K562 (cell line): ENCODE measurements around the gene HTR2C. TPM values are rescaled to one million over a fixed set of nuclear protein-coding genes. Genes with fewer than 3 reads are reported as not detected.
"Not testable (repeated sequence)": the region's sequence is repeated elsewhere in the genome, so short reads cannot be mapped to it uniquely, and the experiment has no call there.

Experiments used
- ATAC-seq: fragments of 200-7000 bp; cut with Tn5 transposase; 3 replicates; pipeline ENCODE4 v1.9.1; 2020; ENCODE audit warnings: moderate library complexity
- BruUV-seq: library from RNA; stranded (reverse); fragments of 400-500 nt; replicated peaks from 2 replicates; lab custom pipeline; 2021; lab: Mats Ljungman, UMichigan
- CTCF ChIA-PET: fragments of 300-600 bp; formaldehyde crosslinking; extraction: SDS; loops from one replicate; lab custom pipeline; 2021; ENCODE audit warnings: low intra/inter-chr PET ratio; lab: Yijun Ruan, JAX
- POLR2A ChIA-PET: fragments of 300-600, 350-650 bp; sonication (Branson Sonifier 250); formaldehyde crosslinking; extraction: SDS; loops from one replicate; lab custom pipeline; 2021; ENCODE audit warnings: antibody characterized with exemption, inconsistent platforms; lab: Yijun Ruan, JAX
- DNase-seq, 4 experiments: peaks; one replicate each; pipeline versions ENCODE4 v3.0.0 to v3.0.0-alpha.2; 2011 to 2018; ENCODE audit warnings: low spot score in 3 of 4, mixed read lengths in 3 of 4; ENCODE audit errors: extremely low read depth in 1 of 4
- FAIRE-seq: peaks from 2 replicates; lab custom pipeline; 2011; peaks lifted over from hg19 to GRCh38; lab: Jason Lieb, UNC
- H2AFZ ChIP-seq: 2 replicates; pipeline ENCODE4 v1.6.0; 2011; ENCODE audit warnings: low read depth, low read length, control low read depth, inconsistent platforms
- H3K27ac ChIP-seq: fragments of 200-600 bp; 3 replicates; pipeline ENCODE4 v1.8.0; 2011; ENCODE audit warnings: low read depth, mild to moderate bottlenecking, control low read depth, inconsistent platforms, low read length, moderate library complexity, mixed read lengths; ENCODE audit errors: extremely low read depth
- H3K27me3 ChIP-seq, 2 experiments: fragments of 300-600 bp in 1 of 2; 2 replicates in 1 of 2; 3 replicates in 1 of 2; pipeline versions ENCODE4 v1.6.0 to v1.8.0; 2011; ENCODE audit warnings: inconsistent platforms in 2 of 2, low read length in 2 of 2, mild to moderate bottlenecking in 1 of 2, mixed read lengths in 1 of 2, moderate library complexity in 1 of 2; ENCODE audit not compliant: control insufficient read depth in 2 of 2, insufficient read depth in 2 of 2
- H3K36me3 ChIP-seq: fragments of 300-600 bp; 3 replicates; pipeline ENCODE4 v1.8.0; 2011; ENCODE audit warnings: mild to moderate bottlenecking, low read length, inconsistent platforms; ENCODE audit not compliant: control insufficient read depth, insufficient read depth
- H3K4me1 ChIP-seq, 2 experiments: fragments of 200-600 bp in 1 of 2; replicated peaks in 1 of 2; 2 replicates in 1 of 2; 3 replicates in 1 of 2; pipeline versions ENCODE4 v1.5.1 to v1.8.0; 2011; ENCODE audit warnings: inconsistent platforms in 2 of 2, low read length in 2 of 2, mild to moderate bottlenecking in 1 of 2, mixed read lengths in 1 of 2, moderate library complexity in 1 of 2; ENCODE audit not compliant: control insufficient read depth in 2 of 2, insufficient read depth in 2 of 2
- H3K4me2 ChIP-seq: 2 replicates; pipeline ENCODE4 v1.6.1; 2011; ENCODE audit warnings: low read length, control low read depth, inconsistent platforms, mixed read lengths; ENCODE audit not compliant: insufficient read depth
- H3K4me3 ChIP-seq: fragments of 200-600 bp; sonication (generic), shearing (Covaris generic); 2 replicates; pipeline ENCODE4 v1.5.1; 2016; ENCODE audit warnings: control low read depth, inconsistent platforms
- H3K79me2 ChIP-seq: fragments of 200-600 bp; 3 replicates; pipeline ENCODE4 v1.8.0; 2011; ENCODE audit warnings: low read length, inconsistent platforms; ENCODE audit not compliant: control insufficient read depth, insufficient read depth
- H3K9ac ChIP-seq, 2 experiments: 2 replicates each; pipeline versions ENCODE4 v1.6.0 to v1.6.1; 2011; ENCODE audit warnings: low read depth in 2 of 2, low read length in 2 of 2, control low read depth in 1 of 2, inconsistent platforms in 1 of 2, mild to moderate bottlenecking in 1 of 2, mixed read lengths in 1 of 2; ENCODE audit not compliant: insufficient read depth in 1 of 2
- H3K9me1 ChIP-seq: one replicate; pipeline ENCODE4 v1.6.0; 2011; ENCODE audit warnings: inconsistent platforms, mild to moderate bottlenecking, low read length, moderate library complexity; ENCODE audit not compliant: control insufficient read depth, insufficient read depth
- H3K9me3 ChIP-seq: replicated peaks from 2 replicates; pipeline ENCODE4 v1.5.1; 2011; ENCODE audit warnings: low read depth, low read length, inconsistent platforms; ENCODE audit not compliant: control insufficient read depth, insufficient read depth
- H4K20me1 ChIP-seq: replicated peaks from 2 replicates; pipeline ENCODE4 v1.6.1; 2011; ENCODE audit warnings: low read length, inconsistent platforms, mixed read lengths; ENCODE audit not compliant: control insufficient read depth, insufficient read depth
- BMI1 ChIP-seq: fragments of 150-350 bp; IDR thresholded peaks from 2 replicates; pipeline ENCODE4 v1.6.1; 2014; ENCODE audit warnings: low read length
- HNRNPH1 ChIP-seq: fragments of 200-400 bp; formaldehyde crosslinking; optimal IDR thresholded peaks from 2 replicates; pipeline ENCODE3; 2017; ENCODE audit warnings: low read depth, mild to moderate bottlenecking, low read length, moderate library complexity
- IRF2 ChIP-seq: sonication (generic); formaldehyde crosslinking; IDR thresholded peaks from 2 replicates; pipeline ENCODE4 v1.8.1; 2022; ENCODE audit warnings: mild to moderate bottlenecking, missing genetic modification reagents
- KDM2B ChIP-seq: fragments of 250-450 bp; sonication (Bioruptor Pico); IDR thresholded peaks from 2 replicates; pipeline ENCODE4 v1.8.0; 2021; ENCODE audit warnings: mild to moderate bottlenecking, moderate library complexity
- PTTG1 ChIP-seq: fragments of 450-650 bp; IDR thresholded peaks from 2 replicates; pipeline ENCODE4 v1.6.1; 2016; ENCODE audit warnings: low read depth, mild to moderate bottlenecking, missing genetic modification characterization, missing compliant biosample characterization
- THRAP3 ChIP-seq: fragments of 450-650 bp; IDR thresholded peaks from 2 replicates; pipeline ENCODE4 v1.6.1; 2016; ENCODE audit warnings: mild to moderate bottlenecking, inconsistent platforms, borderline replicate concordance
- ZNF146 ChIP-seq: IDR thresholded peaks from one replicate; pipeline ENCODE4 v1.6.1; 2018; ENCODE audit warnings: missing compliant biosample characterization; ENCODE audit not compliant: unreplicated experiment
- ZNF408 ChIP-seq: fragments of 250-450 bp; sonication (Bioruptor Pico); IDR thresholded peaks from 2 replicates; pipeline ENCODE4 v1.4.0; 2020; ENCODE audit warnings: low read depth, mild to moderate bottlenecking, moderate library complexity
- ZNF76 ChIP-seq: fragments of 250-450 bp; sonication (Bioruptor Pico); IDR thresholded peaks from 2 replicates; pipeline ENCODE4 v1.4.0; 2020; ENCODE audit warnings: mild to moderate bottlenecking, moderate library complexity, borderline replicate concordance
- WGBS: fragments of 100-300 bp; shearing (Covaris generic); methylation state at CpG from one replicate; pipeline ENCODE4 v1.1.6; 2016; ENCODE audit warnings: low coverage, mixed read lengths; ENCODE audit not compliant: insufficient coverage; ENCODE audit errors: missing lambda C conversion rate; 5-methylcytosine and 5-hydroxymethylcytosine counted together
- in situ Hi-C: fragments of 300-500 bp; cut with MboI; formaldehyde crosslinking; loops from 4 replicates; pipeline ENCODE4 v1.15.0; 2018; ENCODE audit warnings: inconsistent platforms, mixed read lengths
- intact Hi-C: fragments of 100-400 bp; cut with micrococcal nuclease; formaldehyde crosslinking; loops from 2 replicates; pipeline ENCODE4 v1.14.2; 2022
- polyA plus RNA-seq, 8 experiments: library from polyadenylated mRNA; depleted of rRNA in 4 of 8; stranded (reverse) in 5 of 8; unstranded in 3 of 8; fragments of >200 nt; fragmentation: Nextera tagmentation in 2 of 8; fragmentation: Illumina TruSeq in 1 of 8; extraction: Ambion mirVana in 2 of 8; extraction: Trizol in 1 of 8; gene quantifications; 2 replicates each; pipeline versions ENCODE4 v1.2.1 to v1.2.3, GENCODE V29; 2011 to 2014; ENCODE audit warnings: inconsistent platforms in 1 of 8, missing spikeins in 1 of 8
- total RNA-seq, 7 experiments: library from RNA; depleted of rRNA in 6 of 7; stranded (reverse); fragments of >200 nt in 6 of 7; fragmentation: Illumina TruSeq in 2 of 7; extraction: Trizol in 2 of 7; gene quantifications; 2 replicates each; pipeline versions ENCODE4 v1.2.1 to v1.2.3, GENCODE V29; 2011 to 2021; ENCODE audit warnings: low replicate concordance in 1 of 7
- TF ChIP-seq, protein P1 (sequence below): sonication (generic); formaldehyde crosslinking; IDR thresholded peaks from 2 replicates; pipeline ENCODE4 v1.8.0; 2022; ENCODE audit warnings: missing genetic modification reagents, mild to moderate bottlenecking, borderline replicate concordance
- TF ChIP-seq, protein P2 (sequence below): IDR thresholded peaks from 3 replicates; pipeline ENCODE4 v1.6.1; 2011; ENCODE audit warnings: borderline replicate concordance, mild to moderate bottlenecking; ENCODE audit not compliant: insufficient read length, insufficient read depth

The HTR2C gene
- total and polyA plus RNA-seq, 9 of the 15 experiments (the other 6 are each of a cell fraction or from before 2014, with no cell fraction given), result 0.04 to 0.22 (median 0.10) TPM

DNA sequence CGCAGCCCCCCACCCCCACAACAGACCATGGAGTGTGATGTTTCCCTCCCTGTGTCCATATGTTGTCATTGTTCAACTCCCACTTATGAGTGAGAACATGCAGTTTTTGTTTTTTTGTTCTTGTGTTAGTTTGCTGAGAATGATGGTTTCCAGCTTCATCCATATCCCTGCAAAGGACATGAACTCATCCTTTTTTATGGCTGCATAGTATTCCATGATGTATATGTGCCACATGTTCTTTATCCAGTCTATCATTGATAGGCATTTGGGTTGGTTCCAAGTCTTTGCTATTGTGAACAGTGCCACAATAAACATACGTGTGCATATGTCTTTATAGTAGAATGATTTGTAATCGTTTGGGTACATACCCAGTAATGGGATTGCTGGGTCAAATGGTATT lies 353.2 kb downstream of the HTR2C start:
- ATAC-seq, H3K79me2 ChIP-seq, H4K20me1 ChIP-seq, H3K9me3 ChIP-seq, H3K4me1 ChIP-seq, intact Hi-C loops, H3K27me3 ChIP-seq, H3K9me1 ChIP-seq, BruUV-seq, DNase-seq, H3K4me2 ChIP-seq, H3K36me3 ChIP-seq, in situ Hi-C loops, H3K27ac ChIP-seq, FAIRE-seq, CTCF ChIA-PET, H3K4me3 ChIP-seq, POLR2A ChIA-PET, H3K9ac ChIP-seq, H2AFZ ChIP-seq: not testable (repeated sequence)
- 0% methylated on average over 3 of the region's 3 CpGs for WGBS
- peak; percentile 61 for TF ChIP-seq ZNF146 (CRISPR knock-in tag)

DNA sequence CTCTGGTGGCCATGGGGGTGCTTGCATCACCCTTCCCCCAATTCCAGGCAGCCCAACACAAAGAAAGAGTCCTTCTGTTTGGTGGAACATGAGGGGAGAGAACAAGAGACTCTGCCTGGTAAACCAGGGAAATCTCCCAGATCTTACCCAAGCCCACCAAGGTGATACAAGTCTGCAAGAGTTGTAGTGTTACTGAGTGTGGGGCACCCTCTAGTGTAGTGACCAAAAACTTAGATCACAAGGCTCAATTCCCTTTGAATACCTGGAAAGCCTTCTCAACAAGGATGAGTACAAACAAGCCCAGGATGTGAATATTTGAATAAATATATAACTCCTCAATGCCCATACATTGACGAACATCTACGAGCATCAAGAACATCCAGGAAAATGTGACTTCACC lies 368.8 kb downstream of the HTR2C start:
- DNase-seq (no peak), ATAC-seq (no peak), FAIRE-seq (no peak)
- H3K4me3 ChIP-seq, result no peak overlapping the region
- no peak overlapping the region for H3K9ac ChIP-seq
- H3K9me3 ChIP-seq, result no peaks in the 10 kb centered on the region
- CTCF ChIA-PET, result no interaction called here
- no peaks in the 10 kb centered on the region for H4K20me1 ChIP-seq
- H3K36me3 ChIP-seq, result no peaks in the 10 kb centered on the region
- no peaks in the 10 kb centered on the region for H3K4me1 ChIP-seq
- POLR2A ChIA-PET, result no interaction called here
- H3K9me1 ChIP-seq, result no peaks in the 10 kb centered on the region
- no peak overlapping the region for H3K27ac ChIP-seq
- H3K4me2 ChIP-seq, result no peak overlapping the region
- BruUV-seq, result no TSS peak
- no peaks in the 10 kb centered on the region for H3K79me2 ChIP-seq
- intact Hi-C loops, result no loop called here
- no peak overlapping the region for H2AFZ ChIP-seq
- TF ChIP-seq BMI1 (no peak), PTTG1 (tag) (no peak), IRF2 (no peak), HNRNPH1 (no peak), THRAP3 (no peak), ZNF76 (CRISPR knock-in tag) (no peak), KDM2B (CRISPR knock-in tag) (no peak), ZNF408 (CRISPR knock-in tag) (no peak)
- TF ChIP-seq, protein P1, sequence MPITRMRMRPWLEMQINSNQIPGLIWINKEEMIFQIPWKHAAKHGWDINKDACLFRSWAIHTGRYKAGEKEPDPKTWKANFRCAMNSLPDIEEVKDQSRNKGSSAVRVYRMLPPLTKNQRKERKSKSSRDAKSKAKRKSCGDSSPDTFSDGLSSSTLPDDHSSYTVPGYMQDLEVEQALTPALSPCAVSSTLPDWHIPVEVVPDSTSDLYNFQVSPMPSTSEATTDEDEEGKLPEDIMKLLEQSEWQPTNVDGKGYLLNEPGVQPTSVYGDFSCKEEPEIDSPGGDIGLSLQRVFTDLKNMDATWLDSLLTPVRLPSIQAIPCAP, result no peak
- TF ChIP-seq, protein P2, sequence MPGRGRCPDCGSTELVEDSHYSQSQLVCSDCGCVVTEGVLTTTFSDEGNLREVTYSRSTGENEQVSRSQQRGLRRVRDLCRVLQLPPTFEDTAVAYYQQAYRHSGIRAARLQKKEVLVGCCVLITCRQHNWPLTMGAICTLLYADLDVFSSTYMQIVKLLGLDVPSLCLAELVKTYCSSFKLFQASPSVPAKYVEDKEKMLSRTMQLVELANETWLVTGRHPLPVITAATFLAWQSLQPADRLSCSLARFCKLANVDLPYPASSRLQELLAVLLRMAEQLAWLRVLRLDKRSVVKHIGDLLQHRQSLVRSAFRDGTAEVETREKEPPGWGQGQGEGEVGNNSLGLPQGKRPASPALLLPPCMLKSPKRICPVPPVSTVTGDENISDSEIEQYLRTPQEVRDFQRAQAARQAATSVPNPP, result no peak
- TF ChIP-seq, all 486 proteins: peak for 0
- in situ Hi-C loops, result no loop called here
- H3K27me3 ChIP-seq, result no peaks in the 10 kb centered on the region
- 0% methylated on average over 2 of the region's 2 CpGs for WGBS
